ENCODE measurements around the gene RASSF9.

GRCh38 chr12:85849344-85849743, 13.1 kb upstream of the RASSF9 start:
- TF ChIP-seq CTCF (IDR thresholded peaks at IDR 0.05): no peak
- no peak for TF ChIP-seq POLR2A (IDR thresholded peaks at IDR 0.05)
- TF ChIP-seq POLR2AphosphoS5 (IDR thresholded peaks at IDR 0.05): no peak

All from breast epithelium (tissue), 3 donors.